Ammon's horn (tissue), 1 donor: ENCODE results near the gene MTNR1B.

Experiments used
- DNase-seq: peaks from one replicate; pipeline ENCODE4 v3.0.0-alpha.2; 2016; ENCODE audit warnings: low spot score

Gene MTNR1B

DNA sequence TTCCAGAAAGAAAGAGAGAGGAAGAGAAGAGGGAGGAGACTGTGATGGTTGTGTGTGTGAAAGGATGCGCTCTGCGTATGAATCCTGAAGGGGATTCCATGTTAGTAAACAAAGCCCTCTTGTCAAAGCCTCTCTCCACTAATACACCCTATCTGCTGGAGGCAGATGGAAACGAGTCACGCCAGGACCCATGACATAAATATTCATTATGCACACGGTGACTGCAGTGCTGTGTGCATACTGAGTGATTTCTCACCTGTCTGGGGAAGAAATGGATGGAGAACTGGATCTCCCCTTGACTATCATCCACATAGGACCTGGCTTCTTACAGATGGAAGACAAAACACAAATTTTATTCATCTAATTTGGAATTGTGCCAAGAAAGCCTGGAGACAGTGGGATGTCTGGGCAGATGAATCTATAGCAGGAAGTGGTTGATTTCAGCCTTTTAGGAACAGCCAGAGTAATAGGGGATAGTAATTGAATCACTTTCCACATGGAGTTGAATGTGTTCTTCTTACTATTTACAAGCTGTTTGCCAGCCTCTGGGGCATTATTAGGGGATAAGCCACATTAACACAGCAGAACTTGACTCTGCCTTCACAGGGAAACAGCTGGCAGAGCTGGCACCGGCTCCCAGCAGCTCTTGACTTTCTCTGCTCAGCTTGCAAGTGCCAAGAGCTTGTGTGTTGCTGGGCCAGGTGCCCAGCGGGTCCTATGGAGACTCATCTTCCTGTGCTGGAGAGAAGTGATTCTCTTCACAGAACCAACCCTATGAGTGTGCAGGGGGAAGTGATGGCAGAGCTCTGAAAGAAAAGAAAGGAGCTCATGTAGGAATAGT lies 9.0 kb downstream of the MTNR1B start:
- peak; percentile 23 for DNase-seq

DNA sequence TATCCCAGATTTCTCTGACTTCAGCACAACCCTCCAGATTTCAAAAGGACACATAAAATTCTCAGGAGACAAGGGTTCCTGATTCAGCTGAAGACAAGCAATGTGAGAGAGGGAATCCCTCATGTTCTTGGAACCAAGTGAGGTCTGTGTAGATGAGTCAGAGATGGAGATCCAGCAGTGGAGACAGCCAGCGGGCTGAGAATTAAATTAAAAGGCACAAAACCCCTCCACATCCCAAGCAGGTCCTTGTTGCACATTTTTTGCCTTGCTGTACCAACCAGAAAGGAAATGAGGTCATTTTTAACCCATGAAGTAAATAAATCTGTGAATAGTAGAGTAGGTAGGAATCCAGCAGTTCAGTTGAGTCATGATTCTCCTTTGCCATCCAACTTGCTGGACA lies 9.7 kb downstream of the MTNR1B start:
- DNase-seq = no peak

DNA sequence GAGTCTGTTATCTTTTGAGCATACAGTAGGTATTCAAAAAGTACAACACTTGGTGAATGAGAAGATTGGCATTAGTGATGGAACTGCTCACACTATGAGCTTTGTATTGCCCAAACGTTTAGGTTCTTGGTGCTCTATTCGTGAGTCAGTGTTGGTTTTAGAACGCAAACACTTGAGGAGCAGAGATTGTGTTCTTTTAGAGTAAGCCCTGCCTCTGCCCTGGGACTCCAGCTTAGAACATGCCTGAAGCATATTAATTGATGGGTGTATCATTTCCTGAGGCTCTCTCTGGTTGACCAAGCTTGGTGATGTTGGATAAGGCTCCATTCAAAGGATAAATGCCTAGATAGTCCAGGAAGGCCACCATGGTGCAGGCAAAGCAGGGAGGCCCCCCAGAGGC lies 10.9 kb downstream of the MTNR1B start:
- DNase-seq = no peak

DNA sequence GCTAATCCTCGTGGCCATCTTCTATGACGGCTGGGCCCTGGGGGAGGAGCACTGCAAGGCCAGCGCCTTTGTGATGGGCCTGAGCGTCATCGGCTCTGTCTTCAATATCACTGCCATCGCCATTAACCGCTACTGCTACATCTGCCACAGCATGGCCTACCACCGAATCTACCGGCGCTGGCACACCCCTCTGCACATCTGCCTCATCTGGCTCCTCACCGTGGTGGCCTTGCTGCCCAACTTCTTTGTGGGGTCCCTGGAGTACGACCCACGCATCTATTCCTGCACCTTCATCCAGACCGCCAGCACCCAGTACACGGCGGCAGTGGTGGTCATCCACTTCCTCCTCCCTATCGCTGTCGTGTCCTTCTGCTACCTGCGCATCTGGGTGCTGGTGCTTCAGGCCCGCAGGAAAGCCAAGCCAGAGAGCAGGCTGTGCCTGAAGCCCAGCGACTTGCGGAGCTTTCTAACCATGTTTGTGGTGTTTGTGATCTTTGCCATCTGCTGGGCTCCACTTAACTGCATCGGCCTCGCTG lies 12.1 kb downstream of the MTNR1B start:
- no peak for DNase-seq

DNA sequence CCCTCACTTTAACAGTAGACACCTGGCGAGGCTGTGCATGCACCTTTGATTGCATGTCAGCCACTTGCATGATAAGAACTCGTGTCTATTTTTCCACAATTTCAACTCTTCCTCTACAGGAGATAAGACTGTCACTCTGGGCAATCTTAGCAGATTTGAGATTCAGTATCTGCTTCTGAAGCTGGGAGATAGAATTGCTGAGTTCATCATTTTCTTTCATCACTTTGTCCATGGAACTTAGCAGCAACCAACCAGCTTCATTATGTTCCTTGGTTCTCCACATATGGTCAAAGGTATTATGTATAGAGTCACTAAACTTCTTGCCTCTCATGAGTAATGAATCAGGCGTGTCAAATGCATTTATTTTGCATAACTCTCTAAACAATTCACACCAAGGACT lies 17.1 kb downstream of the MTNR1B start:
- no peak for DNase-seq

DNA sequence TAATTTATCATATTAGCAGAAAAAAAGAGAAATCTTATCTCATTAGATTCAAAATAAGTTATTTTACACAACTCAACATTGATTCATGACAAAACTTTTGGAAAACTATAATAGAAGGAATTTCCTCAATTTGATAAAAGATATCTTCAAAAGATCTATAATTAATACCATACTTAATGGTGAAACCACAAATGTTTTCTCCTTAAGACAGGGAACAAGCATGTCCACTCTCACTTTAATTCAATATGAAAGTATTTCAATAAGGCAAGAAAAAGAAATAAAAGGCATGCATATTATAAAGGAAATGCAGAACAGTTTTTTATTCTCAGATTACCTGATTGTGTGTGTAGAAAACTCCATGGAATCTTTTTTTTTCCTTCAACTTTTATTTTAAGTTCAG lies 23.6 kb downstream of the MTNR1B start:
- DNase-seq = no peak

DNA sequence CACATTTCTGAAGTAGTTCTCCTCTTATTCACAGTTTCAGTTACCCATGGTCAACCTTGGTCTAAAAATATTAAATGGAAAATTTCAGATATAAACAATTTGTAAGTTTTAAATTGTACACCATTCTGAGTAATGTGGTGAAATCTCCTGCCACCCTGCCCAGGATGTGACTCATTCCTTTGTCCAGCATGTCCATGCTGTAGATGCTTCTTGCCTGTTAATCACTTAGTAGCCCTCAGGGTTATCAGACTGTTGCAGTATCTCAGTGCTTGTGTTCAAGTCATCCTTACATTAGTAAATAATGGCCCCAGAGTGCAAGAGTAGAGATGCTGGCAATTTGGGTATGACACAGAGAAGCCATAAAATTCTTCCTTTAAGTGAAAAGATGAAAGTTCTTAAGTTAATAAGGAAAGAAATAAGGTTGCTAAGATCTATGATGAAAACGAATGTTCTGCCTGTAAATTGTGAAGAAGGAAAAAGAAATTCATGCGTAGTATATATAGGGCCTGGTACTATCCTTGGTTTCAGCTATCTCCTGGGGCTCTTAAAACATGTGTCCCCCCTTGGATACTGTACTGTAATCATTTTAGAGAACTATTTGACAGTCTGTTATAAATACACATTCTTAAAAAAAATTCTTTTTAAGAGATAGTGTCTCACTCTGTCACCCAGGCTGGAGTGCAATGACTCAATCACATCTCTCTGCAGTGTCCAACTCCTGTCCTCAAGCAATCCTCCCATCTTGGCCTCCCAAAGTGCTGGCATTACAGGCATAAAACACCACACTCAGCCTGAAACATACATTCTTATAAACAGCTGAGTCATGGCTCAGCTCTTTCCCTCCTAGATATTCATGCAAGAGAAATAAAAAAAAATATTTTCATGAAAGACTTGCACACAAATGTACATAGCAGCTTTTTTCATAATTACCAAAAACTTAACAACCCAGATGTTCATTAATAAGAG lies 31.3 kb downstream of the MTNR1B start:
- DNase-seq = no peak

DNA sequence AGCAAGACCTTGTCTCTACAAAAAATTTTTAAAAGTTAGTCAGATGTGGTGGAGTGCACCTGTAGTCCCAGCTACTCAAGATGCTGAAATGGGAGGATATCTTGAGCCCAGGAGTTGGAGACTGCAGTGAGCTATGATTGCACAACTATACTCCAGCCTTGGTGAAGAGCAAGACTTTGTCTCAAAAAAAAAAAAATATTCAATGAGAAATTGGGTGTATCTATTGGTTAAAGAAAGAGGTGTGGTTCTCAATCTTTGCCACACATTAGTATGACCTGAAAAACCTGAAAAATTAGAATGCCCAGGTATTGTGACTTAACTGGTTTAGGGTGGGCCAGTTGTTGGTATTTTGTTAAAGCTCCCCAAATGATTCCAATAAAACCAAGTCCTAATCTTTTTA lies 32.4 kb downstream of the MTNR1B start:
- DNase-seq = no peak

DNA sequence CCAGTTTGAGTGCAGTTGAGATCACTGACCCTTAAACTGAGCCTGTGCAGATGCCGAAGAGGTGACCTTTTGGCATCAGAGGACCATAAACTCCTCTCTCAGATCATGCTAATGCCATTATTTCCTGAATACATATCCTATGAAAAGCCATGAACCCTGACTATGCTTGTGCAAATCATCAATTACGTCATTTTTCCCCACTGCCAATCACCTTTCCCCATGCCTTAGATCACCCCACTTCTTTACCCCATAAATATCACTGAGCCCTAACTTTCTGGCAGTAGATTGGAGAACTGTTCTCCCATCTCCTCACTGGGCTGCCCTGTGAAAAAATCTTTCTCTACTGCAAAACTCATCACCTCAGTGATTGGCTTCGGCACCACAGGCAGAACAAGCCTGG lies 32.9 kb downstream of the MTNR1B start:
- no peak for DNase-seq

DNA sequence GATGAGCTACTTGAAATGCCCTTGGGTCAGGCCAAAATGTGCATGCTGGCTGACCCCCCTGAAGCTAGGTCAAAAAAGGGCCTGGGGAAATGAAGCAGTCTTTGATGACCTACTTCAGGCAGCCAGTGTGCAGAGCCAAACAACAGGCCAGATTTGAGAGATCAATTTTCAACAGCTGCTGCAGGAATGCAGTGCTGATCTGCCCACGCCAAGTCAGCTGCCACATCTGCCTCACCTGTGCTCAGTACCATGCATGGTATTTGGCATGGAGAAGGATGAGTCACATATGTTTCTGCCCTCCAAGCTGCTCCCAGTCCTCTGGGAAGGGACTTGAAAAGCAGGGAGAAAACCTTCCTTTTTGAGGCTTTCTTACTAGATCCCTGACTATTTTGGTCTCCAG lies 35.8 kb downstream of the MTNR1B start:
- no peak for DNase-seq

DNA sequence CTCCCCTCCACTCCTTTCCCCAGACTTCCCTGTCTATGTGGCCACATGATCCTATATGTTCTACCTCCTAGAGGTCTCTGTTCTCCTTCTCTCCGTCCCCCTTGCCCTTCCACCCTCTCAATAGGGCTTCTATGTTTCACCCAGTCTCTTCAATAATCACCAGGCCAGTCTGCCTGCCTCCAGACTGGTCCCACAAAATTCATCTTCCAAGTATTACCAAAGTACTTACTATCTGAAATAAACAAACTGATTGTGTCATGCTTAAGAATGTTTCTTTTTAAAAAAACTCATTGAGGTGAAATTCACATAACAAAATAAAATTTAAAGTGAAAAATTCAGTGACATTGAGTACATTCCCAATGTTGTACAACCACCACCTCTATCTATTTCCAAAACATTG lies 44.2 kb downstream of the MTNR1B start:
- no peak for DNase-seq

DNA sequence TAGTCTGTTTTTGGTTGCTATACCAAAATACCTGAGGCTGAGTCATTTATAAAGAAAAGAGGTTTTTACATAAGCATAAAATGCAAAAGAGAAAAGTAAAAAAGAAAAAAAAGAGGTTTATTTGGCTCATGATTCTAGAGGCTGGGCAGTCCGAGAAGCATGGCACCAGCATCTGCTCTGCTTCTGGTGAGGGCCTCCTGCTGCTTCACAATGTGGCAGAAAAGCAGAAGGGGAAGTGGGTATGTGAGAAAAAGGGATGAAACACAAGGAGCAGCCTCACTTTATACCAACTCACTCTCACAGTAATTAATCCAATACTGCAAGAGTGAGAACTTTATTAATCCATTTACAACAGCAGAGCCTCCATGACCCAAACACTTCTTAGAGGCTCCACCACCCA lies 47.1 kb downstream of the MTNR1B start:
- DNase-seq = no peak

DNA sequence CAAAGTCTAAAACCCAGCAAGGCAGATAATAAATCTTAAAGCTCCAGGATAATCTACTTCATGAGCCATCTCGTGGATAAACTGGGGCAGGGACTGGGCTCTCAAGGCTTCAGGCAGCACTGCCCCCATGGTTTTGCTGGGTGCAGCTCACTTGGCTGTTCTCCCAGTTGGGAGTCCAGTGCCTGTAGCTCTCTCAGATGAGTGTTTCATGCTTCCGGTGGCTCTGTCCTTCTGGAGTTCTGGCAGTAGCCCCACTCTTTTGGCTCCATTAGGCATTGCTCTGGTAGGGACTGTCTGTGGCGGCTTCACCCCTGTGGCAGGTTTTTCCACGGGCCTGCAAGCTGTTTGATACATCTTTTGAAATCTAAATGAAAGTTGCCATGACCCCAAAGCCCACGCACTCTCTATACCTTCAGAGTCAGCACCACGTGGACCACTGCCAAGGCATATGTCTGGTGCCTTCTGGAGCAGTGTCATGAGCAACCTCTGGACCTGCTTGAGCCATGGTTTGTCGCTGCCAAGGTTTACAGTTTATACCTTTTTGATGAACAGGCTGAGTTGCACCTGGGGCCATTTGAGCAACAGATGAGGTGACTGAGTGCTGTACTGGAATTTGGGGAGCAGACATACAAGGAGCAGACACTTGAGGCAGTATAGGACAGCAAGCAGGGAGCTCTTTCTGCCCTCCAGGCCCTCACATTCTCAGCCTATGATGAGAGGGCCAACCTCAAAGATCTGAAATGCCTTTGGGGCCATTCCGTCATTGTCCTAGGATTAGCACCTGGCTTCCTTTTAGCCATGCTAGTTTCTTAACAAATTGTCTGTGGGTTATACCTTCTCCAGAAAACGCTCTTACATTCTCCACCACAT lies 48.6 kb downstream of the MTNR1B start:
- no peak for DNase-seq

DNA sequence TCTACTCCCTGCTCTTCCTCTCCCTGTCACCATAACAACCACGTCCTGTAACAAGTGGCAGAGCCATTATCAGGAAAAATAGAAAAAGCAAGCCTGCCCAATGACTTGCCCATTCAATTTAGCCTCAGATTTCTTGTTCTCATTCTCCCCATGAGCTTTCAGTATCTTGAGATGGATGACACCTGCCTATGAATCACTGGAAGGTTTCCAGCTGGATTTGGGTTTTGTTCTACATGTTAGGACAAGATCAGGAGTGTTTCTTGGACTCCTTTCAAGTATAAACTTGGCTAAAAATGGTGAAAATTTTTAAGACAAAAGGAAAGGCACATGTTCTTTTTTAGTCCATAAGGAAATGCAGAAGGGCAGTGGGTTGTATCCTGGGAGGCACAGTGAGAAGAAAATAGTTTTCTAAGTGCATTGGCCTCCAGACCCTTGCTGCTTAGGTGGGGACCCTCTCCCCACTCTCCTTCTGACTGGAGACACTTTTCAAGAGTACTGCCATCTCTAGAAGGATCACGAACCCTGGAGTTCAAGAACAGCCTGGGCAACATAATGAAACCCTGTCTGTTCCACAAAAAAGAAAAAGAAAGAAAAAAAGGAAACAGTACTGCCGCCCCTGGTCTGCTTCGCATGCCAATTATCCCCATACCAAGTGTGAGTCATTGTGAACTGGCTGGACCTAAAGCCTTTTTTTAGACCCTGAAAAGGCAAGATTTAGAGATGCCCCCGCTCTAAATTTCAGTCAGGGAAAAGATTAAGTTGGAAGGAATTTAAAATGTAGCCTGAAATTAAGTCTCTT lies 51.0 kb downstream of the MTNR1B start:
- no peak for DNase-seq

DNA sequence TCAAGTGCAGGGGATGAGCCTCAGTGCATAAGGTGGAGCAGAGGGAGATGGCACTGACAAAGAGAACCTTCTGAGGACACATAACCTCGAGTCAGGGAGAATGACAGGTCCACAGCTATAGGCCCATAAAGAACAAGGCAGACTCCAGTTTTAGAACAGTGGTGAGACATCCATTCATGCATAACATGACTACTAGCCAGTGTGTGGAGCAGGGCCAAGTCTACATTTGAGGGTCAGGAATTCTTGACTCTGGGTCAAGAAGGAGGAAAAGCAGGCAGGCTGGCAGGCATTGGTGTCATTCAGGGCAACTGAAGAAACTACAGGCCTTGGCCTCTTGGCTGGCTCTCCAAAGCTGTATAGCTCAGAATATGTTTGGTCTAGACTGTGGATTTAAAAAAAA lies 54.9 kb downstream of the MTNR1B start:
- no peak for DNase-seq

DNA sequence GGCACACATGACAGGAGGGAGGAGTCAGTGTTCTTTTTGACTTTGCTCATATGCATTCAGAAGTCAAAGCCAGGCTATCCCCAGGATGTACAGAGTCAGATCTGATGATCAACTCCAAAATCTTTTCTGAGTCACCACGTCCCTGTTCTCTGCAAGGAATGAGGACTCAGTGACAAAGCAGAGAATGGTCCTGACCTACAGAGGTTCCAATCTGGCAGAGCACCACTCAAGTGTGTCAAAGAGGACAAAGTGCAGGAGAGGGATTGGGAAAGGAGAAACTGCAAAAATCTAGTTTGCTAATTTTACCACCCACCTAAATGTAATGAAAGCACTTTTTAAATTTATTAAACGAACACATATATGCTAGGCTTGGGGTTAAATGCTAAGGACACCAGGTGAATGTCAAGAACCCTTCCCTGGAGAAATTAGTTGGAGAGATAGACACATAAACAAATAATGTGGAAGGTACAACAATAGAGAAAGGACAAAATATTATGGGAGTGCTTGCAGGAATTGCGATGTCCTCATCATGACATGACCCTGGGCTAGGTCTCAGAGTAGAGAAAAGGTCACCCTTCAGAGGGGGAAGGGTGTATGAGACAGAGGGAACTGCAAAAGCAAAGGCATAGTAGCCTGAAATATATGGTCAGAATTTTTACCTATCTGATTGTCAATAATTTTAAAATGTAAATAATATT lies 56.3 kb downstream of the MTNR1B start:
- DNase-seq = no peak

DNA sequence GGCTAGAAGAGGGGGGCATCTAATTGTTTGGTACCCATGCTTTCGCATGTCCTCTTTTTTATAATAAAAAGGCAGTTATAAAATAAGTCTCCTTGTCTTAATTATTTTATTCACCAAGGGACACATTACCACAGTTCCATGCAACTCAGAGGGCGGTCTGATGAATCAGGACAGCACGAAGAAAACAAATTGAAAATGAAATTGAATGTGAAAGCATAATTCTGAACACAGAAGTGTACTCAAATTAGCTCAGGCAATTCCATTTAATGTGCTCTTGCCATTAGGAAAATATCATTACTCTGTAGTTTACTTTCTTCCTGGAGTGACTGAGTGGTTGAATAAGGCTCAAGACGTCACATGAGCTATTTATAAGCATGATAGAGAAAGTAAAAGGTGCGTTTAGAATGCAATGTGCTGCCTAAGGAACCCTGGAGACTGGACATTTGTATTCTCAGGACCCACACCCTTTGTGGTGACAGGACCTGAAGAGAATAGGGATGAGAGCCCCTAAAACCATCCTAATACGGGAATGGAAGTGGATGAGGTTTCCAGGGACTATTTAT lies 59.6 kb downstream of the MTNR1B start:
- no peak for DNase-seq

DNA sequence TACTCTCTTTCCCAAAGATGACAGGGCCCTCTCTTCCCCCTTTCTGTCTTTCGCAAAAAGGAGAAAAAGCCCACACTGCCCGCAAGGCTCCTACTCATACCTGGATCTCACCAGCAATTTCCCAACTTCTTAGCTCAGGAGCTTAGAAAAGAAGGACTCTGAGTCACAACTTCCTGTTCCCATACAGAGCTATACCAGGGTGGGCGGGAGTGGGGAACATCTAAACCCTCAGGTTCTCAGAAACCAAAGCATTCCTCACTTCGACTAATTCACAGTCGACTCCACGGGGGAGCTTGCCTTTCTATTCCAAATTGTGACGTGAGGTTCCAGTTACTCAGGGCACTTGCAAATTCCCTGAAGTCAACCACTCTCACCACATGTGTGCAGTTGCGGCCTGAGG lies 61.9 kb downstream of the MTNR1B start:
- DNase-seq = no peak
